Left ventricle myocardium inferior (tissue), 1 donor: ENCODE measurements around the gene NCAPH2. TPM values are rescaled to one million over a fixed set of nuclear protein-coding genes. Genes with fewer than 3 reads are reported as not detected.

Source experiments
- DNase-seq: peaks from one replicate; pipeline ENCODE4 v3.0.0-alpha.2; 2020
- H3K27ac ChIP-seq: fragments of 200-600 bp; replicated peaks from 2 replicates; pipeline ENCODE4 v1.8.0; 2021
- H3K27me3 ChIP-seq: fragments of 200-600 bp; 2 replicates; pipeline ENCODE4 v1.8.0; 2021; ENCODE audit warnings: low read depth
- H3K36me3 ChIP-seq: fragments of 200-600 bp; 2 replicates; pipeline ENCODE4 v1.8.0; 2021
- H3K4me1 ChIP-seq: fragments of 200-600 bp; 2 replicates; pipeline ENCODE4 v1.8.0; 2021
- H3K4me3 ChIP-seq: fragments of 200-600 bp; 2 replicates; pipeline ENCODE4 v1.8.0; 2021; ENCODE audit warnings: mild to moderate bottlenecking, moderate library complexity
- H3K9me3 ChIP-seq: fragments of 200-600 bp; replicated peaks from 2 replicates; pipeline ENCODE4 v1.8.0; 2021
- intact Hi-C: fragments of 100-400 bp; cut with micrococcal nuclease; formaldehyde crosslinking; loops from one replicate; pipeline ENCODE4 v1.11.0; 2022
- total RNA-seq: library from RNA; stranded (reverse); fragmentation: NEBNext Ultra II Directional; extraction: Animal tissue kit (Norgen Biotek cat#: 25700); gene quantifications from one replicate; pipeline ENCODE4 v1.2.1, GENCODE V29; 2021
- TF ChIP-seq, protein P1 (sequence below): fragments of 200-600 bp; IDR thresholded peaks from 2 replicates; pipeline ENCODE4 v1.8.0; 2021; ENCODE audit warnings: antibody characterized with exemption, mild to moderate bottlenecking, borderline replicate concordance
- donor health status: DM: no; HTN: yes; CAD: no; lungs with severe emphysema.

NCAPH2 gene
- total RNA-seq, 1 donor from 2014 or later, result 27.7 TPM

DNA sequence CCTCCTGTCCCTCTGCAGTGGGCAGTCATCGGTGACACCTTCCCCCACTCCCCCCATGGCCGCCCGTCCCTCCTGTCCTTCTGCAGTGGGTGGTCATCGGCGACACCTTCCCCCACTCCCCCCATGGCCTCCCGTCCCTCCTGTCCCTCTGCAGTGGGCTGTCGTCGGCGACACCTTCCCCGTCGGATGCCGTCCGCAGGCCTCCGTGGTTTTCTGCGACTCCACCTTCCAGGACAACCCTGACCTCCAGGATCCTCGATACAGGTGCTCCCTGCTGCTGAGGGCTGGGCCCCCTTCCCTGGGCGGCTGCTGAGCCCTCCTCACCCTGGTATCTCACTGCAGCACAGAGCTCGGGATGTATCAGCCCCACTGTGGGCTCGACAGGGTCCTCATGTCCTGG is 19.1 kb upstream of the NCAPH2 start:
- Histone ChIP-seq H3K36me3 (no peaks in the 10 kb centered on the region), H3K9me3 (no peaks in the 10 kb centered on the region), H3K4me1 (no peaks in the 10 kb centered on the region), H3K4me3 (no peak overlapping the region), H3K27me3 (peaks cover 58% of the 10 kb centered on the region), H3K27ac (no peak overlapping the region)
- TF ChIP-seq, protein P1, sequence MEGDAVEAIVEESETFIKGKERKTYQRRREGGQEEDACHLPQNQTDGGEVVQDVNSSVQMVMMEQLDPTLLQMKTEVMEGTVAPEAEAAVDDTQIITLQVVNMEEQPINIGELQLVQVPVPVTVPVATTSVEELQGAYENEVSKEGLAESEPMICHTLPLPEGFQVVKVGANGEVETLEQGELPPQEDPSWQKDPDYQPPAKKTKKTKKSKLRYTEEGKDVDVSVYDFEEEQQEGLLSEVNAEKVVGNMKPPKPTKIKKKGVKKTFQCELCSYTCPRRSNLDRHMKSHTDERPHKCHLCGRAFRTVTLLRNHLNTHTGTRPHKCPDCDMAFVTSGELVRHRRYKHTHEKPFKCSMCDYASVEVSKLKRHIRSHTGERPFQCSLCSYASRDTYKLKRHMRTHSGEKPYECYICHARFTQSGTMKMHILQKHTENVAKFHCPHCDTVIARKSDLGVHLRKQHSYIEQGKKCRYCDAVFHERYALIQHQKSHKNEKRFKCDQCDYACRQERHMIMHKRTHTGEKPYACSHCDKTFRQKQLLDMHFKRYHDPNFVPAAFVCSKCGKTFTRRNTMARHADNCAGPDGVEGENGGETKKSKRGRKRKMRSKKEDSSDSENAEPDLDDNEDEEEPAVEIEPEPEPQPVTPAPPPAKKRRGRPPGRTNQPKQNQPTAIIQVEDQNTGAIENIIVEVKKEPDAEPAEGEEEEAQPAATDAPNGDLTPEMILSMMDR, result no peak
- no peak for DNase-seq
- intact Hi-C loops, result no loop called here

DNA sequence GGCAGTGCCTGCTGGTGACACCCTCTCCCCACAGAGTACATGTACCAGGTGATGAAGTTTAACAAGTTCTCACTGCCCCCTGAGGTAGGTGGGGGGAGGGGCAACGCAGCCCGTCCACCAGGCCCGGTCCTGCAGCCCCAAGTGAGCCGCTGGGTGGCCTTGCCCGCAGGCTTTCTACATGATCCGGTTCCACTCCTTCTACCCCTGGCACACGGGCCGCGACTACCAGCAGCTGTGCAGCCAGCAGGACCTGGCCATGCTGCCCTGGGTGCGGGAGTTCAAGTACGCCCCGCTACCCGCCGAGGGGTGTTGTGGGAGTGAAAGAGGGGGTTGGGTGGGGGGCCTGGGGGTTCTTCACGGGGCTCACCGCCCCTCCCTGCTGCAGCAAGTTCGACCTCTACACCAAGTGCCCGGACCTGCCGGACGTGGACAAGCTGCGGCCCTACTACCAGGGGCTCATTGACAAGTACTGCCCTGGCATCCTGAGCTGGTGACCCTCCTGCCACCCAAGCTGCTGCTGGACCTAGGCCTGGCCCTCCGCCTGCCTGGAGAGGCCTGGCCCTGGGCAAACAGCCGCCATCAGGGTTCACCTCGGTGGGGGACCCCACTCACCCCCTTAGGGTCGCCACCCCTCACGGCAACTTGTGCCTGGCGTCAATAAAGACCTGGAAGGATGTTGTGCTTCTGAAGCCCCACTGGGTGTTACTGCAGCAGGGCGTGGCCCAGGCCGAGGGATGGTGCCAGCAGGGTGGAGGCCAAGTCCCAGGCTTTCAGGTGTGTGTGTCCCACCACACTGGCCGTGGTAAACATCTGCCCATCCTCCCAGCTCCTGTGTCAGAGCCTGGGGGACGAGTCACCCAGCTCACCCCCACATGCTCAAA is 18.4 kb upstream of the NCAPH2 start:
- TF ChIP-seq, protein P1, result no peak
- Histone ChIP-seq H3K27ac (no peak overlapping the region), H3K36me3 (no peaks in the 10 kb centered on the region), H3K27me3 (peaks cover 50% of the 10 kb centered on the region), H3K4me3 (no peak overlapping the region), H3K4me1 (no peaks in the 10 kb centered on the region), H3K9me3 (no peaks in the 10 kb centered on the region)
- intact Hi-C loops, result no loop called here
- no peak for DNase-seq

DNA sequence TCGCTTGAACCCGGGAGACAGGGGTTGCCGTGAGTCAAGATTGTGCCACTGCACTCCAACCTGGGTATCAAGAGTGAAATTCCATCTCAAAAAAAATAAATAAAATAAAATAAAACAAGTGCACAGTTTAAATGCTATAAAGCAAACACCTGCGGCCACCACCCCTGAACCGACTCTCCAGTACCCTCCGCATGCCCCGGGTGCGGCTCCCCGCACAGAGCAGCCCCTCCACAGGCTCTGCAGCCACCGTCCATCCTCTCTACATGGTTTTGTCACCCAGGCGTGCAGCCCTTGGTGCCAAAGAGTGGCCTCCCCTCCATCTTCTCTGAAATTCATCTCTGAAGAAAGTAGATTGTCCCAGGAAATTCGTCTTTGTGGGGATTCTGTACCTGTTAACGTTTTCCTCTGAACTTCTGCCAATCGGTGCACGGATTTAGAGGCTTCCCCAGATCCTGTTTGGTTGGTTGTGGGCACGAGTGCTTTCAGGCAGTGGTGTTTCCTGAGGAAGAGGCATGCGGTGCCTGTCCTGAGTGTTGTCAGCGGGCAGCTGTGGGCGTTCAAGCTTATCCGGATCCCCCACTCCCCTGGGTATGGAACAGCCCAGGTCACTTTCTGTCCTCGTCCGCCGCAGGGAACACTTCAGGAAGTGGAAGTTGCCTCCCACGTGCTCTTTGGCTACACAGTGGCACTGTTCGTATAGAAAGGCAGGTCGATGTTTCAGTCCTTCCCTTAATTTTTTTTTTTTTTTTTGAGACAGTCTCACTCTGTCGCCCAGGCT is 17.3 kb upstream of the NCAPH2 start:
- H3K9me3 ChIP-seq, result no peaks in the 10 kb centered on the region
- H3K27me3 ChIP-seq, result peaks cover 39% of the 10 kb centered on the region
- no peak overlapping the region for H3K4me3 ChIP-seq
- no peak for DNase-seq
- TF ChIP-seq, protein P1, result no peak
- intact Hi-C loops, result no loop called here
- no peaks in the 10 kb centered on the region for H3K4me1 ChIP-seq
- H3K27ac ChIP-seq, result no peak overlapping the region
- no peaks in the 10 kb centered on the region for H3K36me3 ChIP-seq

DNA sequence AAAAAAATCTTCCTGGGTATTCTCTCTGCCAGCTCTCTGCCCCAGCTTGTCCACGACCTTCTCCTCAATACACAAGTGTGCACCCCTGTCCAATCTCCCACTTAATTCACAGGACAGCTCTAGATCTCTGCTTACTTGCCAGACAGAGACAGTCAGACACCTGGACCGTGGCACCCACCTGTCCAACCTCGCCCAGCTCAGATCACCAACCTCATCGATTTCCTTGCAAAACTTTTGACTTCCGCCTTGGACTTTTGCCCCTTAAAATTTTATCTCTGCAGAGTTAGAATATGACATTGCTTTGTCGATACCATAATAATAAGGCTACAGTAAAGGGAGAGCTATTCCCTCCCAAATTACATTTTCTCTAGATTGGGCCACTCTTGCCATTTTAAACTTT is 10.9 kb upstream of the NCAPH2 start:
- TF ChIP-seq, protein P1, result no peak

DNA sequence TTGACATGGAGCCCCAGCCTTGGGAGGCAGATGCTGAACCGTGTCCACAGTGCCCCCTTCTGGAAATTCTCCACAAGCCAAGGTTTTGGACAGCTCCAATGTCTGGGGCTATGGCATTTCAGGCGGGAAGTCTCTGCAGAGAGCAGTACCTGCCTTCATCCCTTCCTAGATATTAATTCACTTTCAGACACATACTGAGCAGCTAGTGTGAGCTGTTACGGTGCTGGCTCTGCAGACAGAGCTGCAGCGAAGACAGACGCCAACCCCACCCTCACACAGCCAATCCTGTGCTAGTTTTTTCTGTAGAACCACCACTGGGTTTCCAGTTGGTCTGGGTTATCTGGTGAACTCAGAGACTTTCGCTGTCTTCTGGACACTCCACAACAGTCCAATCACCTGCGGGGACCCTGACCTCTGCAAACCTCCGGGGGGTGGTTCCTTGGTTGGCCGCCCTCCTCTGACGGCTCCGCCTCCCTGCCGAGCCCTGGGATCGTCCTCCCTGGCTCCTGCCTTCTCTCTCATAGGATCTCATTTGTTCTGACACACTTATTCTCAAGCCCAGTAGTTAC is 9.6 kb upstream of the NCAPH2 start:
- intact Hi-C loops, result no loop called here
- DNase-seq, result no peak
- H3K36me3 ChIP-seq, result peaks cover 14% of the 10 kb centered on the region

More for the DNA sequence above, 10.9 kb upstream of the NCAPH2 start:
- Histone ChIP-seq H3K4me3 (no peak overlapping the region), H3K27ac (no peak overlapping the region), H3K9me3 (no peaks in the 10 kb centered on the region), H3K36me3 (peaks cover under 1% of the 10 kb centered on the region), H3K4me1 (peaks cover 9% of the 10 kb centered on the region), H3K27me3 (no peaks in the 10 kb centered on the region)
- intact Hi-C loops, result no loop called here
- DNase-seq, result no peak

More for the DNA sequence above, 9.6 kb upstream of the NCAPH2 start:
- H3K9me3 ChIP-seq, result no peaks in the 10 kb centered on the region
- no peak overlapping the region for H3K27ac ChIP-seq
- TF ChIP-seq, protein P1, result peak; percentile 70
- peaks cover 9% of the 10 kb centered on the region for H3K4me1 ChIP-seq
- H3K27me3 ChIP-seq, result no peaks in the 10 kb centered on the region
- H3K4me3 ChIP-seq, result no peak overlapping the region
